CD4-positive, alpha-beta T cell treated with Interleukin-17A for 4 hours (primary cell): ENCODE results near the gene TUBAL3.

Source experiments
- DNase-seq: peaks from one replicate; pipeline ENCODE4 v3.0.0-alpha.2; 2020; ENCODE audit warnings: mixed read lengths

TUBAL3 gene

DNA sequence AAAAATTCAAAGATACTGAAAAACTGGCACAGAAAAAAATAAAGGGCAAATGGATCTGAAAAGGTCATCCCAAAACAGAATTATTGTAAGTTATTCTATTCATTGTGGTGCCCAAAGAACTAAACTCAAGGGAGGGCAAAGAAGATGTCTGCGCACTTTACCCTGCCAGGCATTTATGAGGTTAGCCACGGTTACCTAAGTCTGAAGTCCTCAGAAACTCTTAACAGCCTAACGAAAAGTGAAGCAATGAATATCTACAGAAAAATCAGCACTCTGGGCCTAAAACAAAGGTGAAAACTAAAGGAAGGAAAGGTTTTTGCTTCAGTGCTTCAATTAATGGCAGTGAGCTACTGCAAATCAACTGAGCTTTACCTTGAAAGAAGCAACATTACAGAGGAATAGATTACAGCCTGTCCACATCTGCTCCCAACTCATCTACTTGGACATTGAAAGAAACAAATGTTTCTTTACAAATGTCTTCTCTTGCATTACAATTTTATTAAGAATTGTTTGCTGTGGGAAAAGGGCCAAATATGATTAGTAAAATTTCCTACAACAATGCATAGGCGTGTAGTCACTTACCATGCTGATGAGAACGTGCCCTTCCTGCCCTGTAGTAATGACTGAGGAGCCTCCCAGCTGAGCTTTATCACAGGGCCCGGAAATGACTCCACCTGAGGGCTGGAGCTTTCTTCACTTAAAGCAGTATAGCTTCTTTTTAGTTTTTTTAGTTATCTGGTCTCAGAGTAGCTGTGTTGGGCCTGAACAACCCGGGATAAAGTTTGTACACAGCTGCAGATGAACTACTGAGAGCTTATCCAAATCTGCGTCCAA, at the start of gene TUBAL3:
TSS of gene TUBAL3 (minus strand) at position 621 of the 834 bp plus-strand sequence. CDS start at position 585, 36 bp downstream.
- DNase-seq, result no peak

- no peak for DNase-seq
These were observed 49.3 kb upstream of the TUBAL3 start for GRCh38 chr10:5453749-5454489.

DNA sequence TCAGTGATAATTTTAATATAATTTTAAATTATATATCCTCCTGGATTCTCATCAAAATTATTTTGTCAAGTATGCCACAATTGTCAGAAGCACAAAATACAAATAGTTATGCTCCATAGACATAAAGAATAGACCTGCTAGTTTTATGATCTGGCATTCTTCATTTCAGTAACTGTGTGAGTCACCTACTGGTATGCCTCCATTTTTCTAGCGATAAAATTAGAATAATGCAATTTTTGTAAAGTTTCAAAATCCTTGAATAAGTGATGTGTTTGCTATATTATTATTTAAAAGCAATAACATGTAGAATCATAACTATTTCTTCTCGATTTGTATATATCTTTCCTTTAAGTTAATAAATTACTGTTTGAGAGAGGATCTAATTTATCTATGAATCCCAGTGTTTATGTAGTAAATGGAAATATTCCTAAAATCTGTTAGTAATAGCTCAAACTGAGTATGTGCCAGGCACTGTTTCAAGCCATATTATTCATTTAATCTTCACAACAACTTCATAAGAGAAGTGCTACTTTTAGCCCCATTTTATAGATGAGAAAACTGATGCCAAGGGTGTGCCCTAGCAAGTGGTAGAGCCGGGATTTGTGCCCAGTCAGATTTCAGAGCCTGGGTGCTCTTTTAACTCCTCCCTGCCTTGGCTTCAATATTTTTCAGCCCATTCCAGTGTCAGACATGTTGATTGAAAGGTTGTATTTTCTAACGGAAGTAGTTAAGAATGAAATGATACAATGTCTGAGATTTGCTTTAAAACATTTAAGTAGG, 46.2 kb upstream of the TUBAL3 start:
- DNase-seq, result no peak

DNA sequence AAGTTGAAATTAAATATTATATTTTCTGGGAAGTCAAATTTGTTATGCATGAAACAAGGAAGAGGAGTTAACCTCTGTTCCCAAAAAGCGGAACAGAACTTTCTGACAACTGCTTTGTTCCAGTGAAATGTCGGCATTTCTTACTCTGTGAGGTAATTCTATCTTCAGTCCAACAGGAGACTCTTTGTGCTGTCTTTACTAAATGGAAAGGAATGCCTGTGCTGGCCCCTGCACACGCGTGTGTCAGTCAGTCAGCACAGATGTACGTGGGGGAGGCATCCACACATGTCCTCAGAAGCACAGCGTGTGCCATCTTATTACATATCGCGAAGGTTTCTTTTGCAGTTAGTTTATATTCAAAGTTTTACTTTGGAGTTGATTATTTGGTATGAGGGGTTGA, 45.2 kb upstream of the TUBAL3 start:
- no peak for DNase-seq

- no peak for DNase-seq
These were observed 44.6 kb upstream of the TUBAL3 start for GRCh38 chr10:5449227-5449626.

DNA sequence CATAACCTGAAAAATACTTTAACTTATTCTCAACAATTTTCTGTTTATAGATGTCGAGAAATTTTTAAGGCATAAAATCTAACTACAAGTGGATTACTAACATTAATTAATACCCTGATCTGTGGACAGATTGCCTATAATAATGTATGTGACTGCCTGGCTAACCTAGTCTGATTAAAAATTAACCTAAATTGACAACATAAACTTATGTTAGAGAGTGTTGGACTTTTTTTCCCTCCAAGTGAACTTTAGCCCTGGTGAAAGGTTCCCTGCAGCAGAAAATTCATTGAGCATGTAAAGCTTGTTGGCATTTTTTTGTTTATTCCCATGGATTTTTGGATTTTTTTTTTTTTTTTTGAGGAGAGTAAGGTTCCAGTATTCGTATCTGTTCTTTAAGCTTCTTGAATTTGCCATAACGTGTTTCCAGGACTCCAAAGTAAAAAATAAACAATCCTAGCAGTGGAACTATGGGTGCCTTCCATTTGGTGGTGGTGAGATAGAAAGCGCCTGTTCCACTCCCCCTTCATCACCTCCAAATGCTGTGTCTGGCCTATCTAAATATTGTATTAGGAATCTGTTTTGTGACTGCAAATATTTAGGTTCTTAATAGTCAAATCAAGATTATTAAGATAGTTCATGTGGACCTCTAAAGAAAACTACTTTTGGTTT, 43.8 kb upstream of the TUBAL3 start:
- no peak for DNase-seq

DNA sequence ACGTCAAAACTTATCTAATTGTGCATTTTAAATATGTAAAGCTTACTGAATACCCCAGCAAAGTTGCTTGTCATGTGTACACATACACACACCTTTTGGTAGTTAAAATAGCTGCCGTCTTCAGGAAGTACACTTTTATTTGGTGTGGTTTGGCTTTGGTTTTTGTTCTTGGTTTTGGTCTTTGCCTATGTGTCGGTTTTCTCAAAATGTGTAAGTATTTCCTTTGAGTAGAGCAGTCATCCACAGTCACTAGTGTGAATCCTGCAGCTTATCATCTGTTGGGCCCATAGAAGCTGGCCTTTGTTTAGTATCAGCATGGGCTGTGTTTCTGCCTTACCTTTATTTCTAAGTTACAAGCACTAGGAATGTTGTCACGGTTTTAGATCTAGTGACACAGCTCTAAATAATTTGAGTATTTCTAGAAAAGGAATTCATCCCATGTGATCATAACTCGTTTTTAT, 43.0 kb upstream of the TUBAL3 start:
- DNase-seq, result peak; percentile 23

DNA sequence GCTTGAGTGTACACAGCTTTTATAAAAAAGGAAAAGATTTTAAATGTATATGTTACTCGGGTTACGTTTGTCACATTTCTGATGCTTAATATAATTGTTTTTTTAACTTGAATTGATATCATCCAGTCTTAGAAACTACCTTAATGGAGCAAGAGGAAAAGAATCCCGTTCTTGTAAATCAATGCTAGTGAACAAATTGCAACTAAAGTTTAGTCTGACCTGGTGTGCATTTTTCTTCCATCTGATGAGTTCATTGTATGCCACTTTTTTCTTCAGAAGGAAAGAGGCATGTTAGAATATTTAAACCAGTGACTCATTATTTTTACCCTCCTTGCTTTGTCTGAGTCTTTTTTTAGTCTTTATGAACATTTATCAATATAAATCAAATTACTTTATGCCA, 42.4 kb upstream of the TUBAL3 start:
- DNase-seq, result no peak

GRCh38 chr10:5446390-5446926, 41.8 kb upstream of the TUBAL3 start:
- peak; percentile 90 for DNase-seq

DNA sequence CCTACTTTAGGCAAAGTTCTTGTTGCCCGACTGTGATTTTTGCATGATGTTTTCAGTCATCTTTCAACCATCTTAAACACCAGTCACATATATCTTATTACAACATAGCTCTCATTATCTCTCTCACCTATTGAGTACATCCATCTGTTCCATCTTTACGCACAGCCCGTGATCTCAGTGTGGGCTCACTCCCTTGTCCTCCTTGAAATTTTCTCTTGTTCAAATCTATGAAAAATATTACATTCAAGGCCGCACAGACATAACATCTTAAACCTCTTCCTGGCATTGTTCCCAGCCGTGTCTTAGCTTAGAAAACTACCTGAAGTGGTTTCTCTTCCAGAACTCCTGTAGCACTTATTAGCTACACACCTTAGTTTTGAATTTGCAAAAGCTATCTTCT, 40.4 kb upstream of the TUBAL3 start:
- no peak for DNase-seq

DNA sequence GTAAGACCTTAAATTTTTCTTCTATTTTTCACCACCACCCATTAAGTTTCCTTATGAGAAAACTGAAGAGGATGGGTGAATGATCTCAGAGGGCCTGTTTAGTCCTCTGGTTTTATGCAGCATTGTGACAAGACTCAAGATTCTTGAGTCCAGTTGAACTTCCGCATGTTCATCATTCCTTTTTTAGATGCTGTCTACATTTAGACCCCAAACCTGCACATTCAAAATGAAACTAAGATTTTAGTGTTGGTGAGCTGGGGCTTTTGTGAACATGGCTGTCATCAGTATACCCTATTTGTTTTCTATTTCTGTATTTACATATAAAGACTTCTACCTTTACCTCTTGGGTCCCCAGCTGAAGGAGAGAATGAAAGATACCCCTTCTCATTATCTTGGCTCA, 38.8 kb upstream of the TUBAL3 start:
- DNase-seq, result no peak

- DNase-seq, result no peak
These were observed 38.4 kb upstream of the TUBAL3 start for GRCh38 chr10:5442990-5443370.

GRCh38 chr10:5442065-5442989, 37.7 kb upstream of the TUBAL3 start:
- DNase-seq, result peak; percentile 63

- no peak for DNase-seq
These were observed 36.5 kb upstream of the TUBAL3 start for GRCh38 chr10:5441106-5441505.

- no peak for DNase-seq
These were observed 35.6 kb upstream of the TUBAL3 start for GRCh38 chr10:5440206-5440605.

DNA sequence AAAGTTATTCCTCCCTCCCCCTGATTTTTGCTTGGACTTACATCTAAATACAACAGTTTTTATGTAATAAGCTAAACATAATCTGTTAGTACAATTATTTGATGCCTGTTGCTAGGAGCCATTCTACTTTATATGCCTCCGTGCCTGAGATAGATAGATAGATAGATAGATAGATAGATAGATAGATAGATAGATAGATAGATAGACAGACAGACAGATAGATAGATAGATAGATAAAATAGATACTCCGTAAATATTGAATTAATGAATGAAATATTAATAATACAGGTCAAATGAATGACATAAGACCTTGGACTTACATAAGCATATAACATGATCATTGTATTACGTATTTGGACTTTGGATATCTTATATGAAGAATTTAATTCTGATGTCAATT, 30.7 kb upstream of the TUBAL3 start:
- DNase-seq, result no peak

GRCh38 chr10:5434017-5434753, 29.6 kb upstream of the TUBAL3 start:
- DNase-seq, result no peak

- no peak for DNase-seq
These were observed 28.6 kb upstream of the TUBAL3 start for GRCh38 chr10:5433182-5433581.

GRCh38 chr10:5428133-5428532, 23.5 kb upstream of the TUBAL3 start:
- DNase-seq, result no peak

DNA sequence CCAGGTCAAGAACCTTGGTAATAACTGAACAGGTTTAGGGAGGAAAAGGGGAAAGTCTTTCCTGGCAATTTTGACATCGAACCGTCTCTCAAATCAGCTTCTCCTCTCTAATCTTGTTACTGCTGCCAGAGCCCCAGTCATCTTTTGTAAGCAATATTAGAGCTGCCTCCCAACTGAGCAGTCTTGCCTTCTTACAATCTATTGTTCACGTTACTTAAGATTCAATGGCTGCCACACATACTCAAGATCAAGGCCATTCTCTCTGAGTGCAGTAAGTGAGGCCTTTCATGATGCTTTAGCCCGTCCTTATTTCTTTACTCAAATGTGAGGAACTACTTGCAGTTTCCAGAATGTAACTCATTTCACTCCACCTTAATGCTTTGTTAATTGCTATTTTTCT, 20.1 kb upstream of the TUBAL3 start:
- no peak for DNase-seq

DNA sequence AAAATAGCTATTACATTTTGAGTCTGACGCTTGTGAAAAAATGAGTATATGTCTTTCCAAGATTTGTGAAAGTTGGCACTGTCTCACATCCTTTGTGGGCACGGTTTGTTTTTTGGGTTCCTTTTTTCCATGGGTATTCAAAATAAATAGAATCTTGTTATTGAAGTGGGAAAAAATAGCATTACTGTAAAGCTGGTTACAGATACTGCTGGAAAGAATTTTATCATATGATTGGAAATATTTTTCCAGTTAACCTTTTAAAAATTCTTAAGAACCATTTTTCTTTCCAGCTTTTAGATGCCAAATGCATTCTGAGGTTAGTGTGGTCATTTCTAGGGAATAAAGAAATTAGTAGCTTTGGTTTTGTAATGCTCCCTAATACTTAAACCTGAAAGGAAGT, 19.1 kb upstream of the TUBAL3 start:
- DNase-seq, result no peak
